Tongue (tissue), 2 donors: ENCODE measurements around the gene PLA2G6. TPM values are rescaled to one million over a fixed set of nuclear protein-coding genes. Genes with fewer than 3 reads are reported as not detected.

Source experiments
- DNase-seq: peaks from one replicate; pipeline ENCODE4 v3.0.0-alpha.2; 2015
- total RNA-seq: library from RNA; depleted of rRNA; stranded (reverse); fragments of >200 nt; gene quantifications from one replicate; pipeline ENCODE4 v1.2.3, GENCODE V29; 2014

PLA2G6 gene
- total RNA-seq, result 15.3 TPM

GRCh38 chr22:38181453-38182200, at the start of gene PLA2G6:
TSS of gene PLA2G6 (minus strand) at chr22:38181830. CDS start at chr22:38169426, 12,404 bp downstream.
- DNase-seq, result peak; percentile 99

GRCh38 chr22:38230916-38231315, 49.3 kb upstream of the PLA2G6 start:
- DNase-seq, result no peak

GRCh38 chr22:38230108-38230825, 48.6 kb upstream of the PLA2G6 start:
- peak; percentile 74 for DNase-seq

GRCh38 chr22:38228873-38229740, 47.5 kb upstream of the PLA2G6 start:
- peak; percentile 78 for DNase-seq

GRCh38 chr22:38228326-38228872, 46.8 kb upstream of the PLA2G6 start:
- no peak for DNase-seq

- DNase-seq, result no peak
Observed at GRCh38 chr22:38226853-38227649, 45.4 kb upstream of the PLA2G6 start.

GRCh38 chr22:38223289-38223960, 41.8 kb upstream of the PLA2G6 start:
- DNase-seq, result no peak

- DNase-seq, result no peak
Observed at GRCh38 chr22:38222797-38223119, 41.1 kb upstream of the PLA2G6 start.

GRCh38 chr22:38221908-38222796, 40.5 kb upstream of the PLA2G6 start:
- no peak for DNase-seq

GRCh38 chr22:38221407-38221806, 39.8 kb upstream of the PLA2G6 start:
- no peak for DNase-seq

GRCh38 chr22:38220653-38221386, 39.2 kb upstream of the PLA2G6 start:
- no peak for DNase-seq

GRCh38 chr22:38220163-38220562, 38.5 kb upstream of the PLA2G6 start:
- peak; percentile 49 for DNase-seq

GRCh38 chr22:38219632-38220031, 38.0 kb upstream of the PLA2G6 start:
- DNase-seq, result no peak

- DNase-seq, result peak; percentile 81
Observed at GRCh38 chr22:38218661-38219622, 37.3 kb upstream of the PLA2G6 start.

- DNase-seq, result no peak
Observed at GRCh38 chr22:38215156-38216038, 33.8 kb upstream of the PLA2G6 start.

- peak; percentile 86 for DNase-seq
Observed at GRCh38 chr22:38214302-38215056, 32.8 kb upstream of the PLA2G6 start.
